Endothelial cell of umbilical vein (primary cell): ENCODE results near the gene BCAS3. TPM values are rescaled to one million over a fixed set of nuclear protein-coding genes. Genes with fewer than 3 reads are reported as not detected.

ENCODE experiments used
- BruUV-seq: library from RNA; stranded (reverse); fragments of 400-500 nt; replicated peaks from 2 replicates; lab custom pipeline; 2021; lab: Mats Ljungman, UMichigan
- CTCF ChIA-PET: fragments of 300-600, 350-600 bp; sonication (Branson Sonifier 250); formaldehyde crosslinking; loops from one replicate; lab custom pipeline; 2021; ENCODE audit warnings: antibody characterized with exemption, inconsistent platforms; lab: Charles Lee
- POLR2A ChIA-PET: fragments of 300-600, 350-600 bp; sonication (Branson Sonifier 250); formaldehyde crosslinking; loops from one replicate; lab custom pipeline; 2021; ENCODE audit warnings: antibody characterized with exemption, inconsistent platforms; lab: Charles Lee
- DNase-seq: peaks from one replicate; pipeline ENCODE4 v3.0.0-alpha.2; 2011; ENCODE audit warnings: low read depth, low spot score
- FAIRE-seq: peaks from 2 replicates; lab custom pipeline; 2011; peaks lifted over from hg19 to GRCh38; lab: Jason Lieb, UNC
- H2AFZ ChIP-seq: 2 replicates; pipeline ENCODE4 v1.6.0; 2012; ENCODE audit warnings: low read depth, low read length, control low read depth, inconsistent platforms
- H3K27ac ChIP-seq: 2 replicates; pipeline ENCODE4 v1.5.1; 2011; ENCODE audit warnings: low read depth, mild to moderate bottlenecking, control low read depth, low read length, moderate library complexity; ENCODE audit not compliant: insufficient read depth
- H3K27me3 ChIP-seq, 2 experiments: 2 replicates each; pipeline versions ENCODE4 v1.6.0 to v1.6.1; 2011; ENCODE audit warnings: low read length in 2 of 2, mixed read lengths in 1 of 2; ENCODE audit not compliant: control insufficient read depth in 2 of 2, insufficient read depth in 2 of 2
- H3K36me3 ChIP-seq, 2 experiments: 2 replicates in 1 of 2; 3 replicates in 1 of 2; pipeline ENCODE4 v1.5.1; 2011; ENCODE audit warnings: low read length in 2 of 2, mild to moderate bottlenecking in 1 of 2, moderate library complexity in 1 of 2; ENCODE audit not compliant: control insufficient read depth in 2 of 2, insufficient read depth in 2 of 2; ENCODE audit errors: extremely low read depth in 1 of 2
- H3K4me1 ChIP-seq: 3 replicates; pipeline ENCODE4 v1.5.1; 2011; ENCODE audit warnings: mild to moderate bottlenecking, low read length; ENCODE audit not compliant: control insufficient read depth, insufficient read depth; ENCODE audit errors: extremely low read depth
- H3K4me2 ChIP-seq: 2 replicates; pipeline ENCODE4 v1.6.1; 2011; ENCODE audit warnings: low read length, control low read depth, mixed read lengths; ENCODE audit not compliant: insufficient read depth
- H3K4me3 ChIP-seq, 3 experiments: fragments of 200-600 bp in 1 of 3; sonication (generic), shearing (Covaris generic) in 1 of 3; replicated peaks in 1 of 3; 2 replicates each; pipeline ENCODE4 v1.5.1; 2011 to 2016; ENCODE audit warnings: control low read depth in 3 of 3, low read length in 3 of 3, mild to moderate bottlenecking in 2 of 3, inconsistent platforms in 1 of 3, low read depth in 1 of 3, moderate library complexity in 1 of 3; ENCODE audit not compliant: insufficient read depth in 1 of 3
- H3K79me2 ChIP-seq: 2 replicates; pipeline ENCODE4 v1.6.0; 2012; ENCODE audit warnings: low read length, inconsistent platforms; ENCODE audit not compliant: control insufficient read depth, insufficient read depth
- H3K9ac ChIP-seq: replicated peaks from 2 replicates; pipeline ENCODE3; 2011; ENCODE audit warnings: low read length, control low read depth; ENCODE audit not compliant: insufficient read depth; ENCODE audit errors: extremely low read depth
- H3K9me1 ChIP-seq: replicated peaks from 3 replicates; pipeline ENCODE4 v1.6.0; 2011; ENCODE audit warnings: mild to moderate bottlenecking, low read length; ENCODE audit not compliant: control insufficient read depth, insufficient read depth; ENCODE audit errors: extremely low read depth
- H3K9me3 ChIP-seq: replicated peaks from 2 replicates; pipeline ENCODE4 v1.5.1; 2012; ENCODE audit warnings: low read length, inconsistent platforms; ENCODE audit not compliant: control insufficient read depth, insufficient read depth
- H4K20me1 ChIP-seq: replicated peaks from 2 replicates; pipeline ENCODE3; 2011; ENCODE audit warnings: mild to moderate bottlenecking, low read length; ENCODE audit not compliant: control insufficient read depth, insufficient read depth; ENCODE audit errors: extremely low read depth
- CTCF ChIP-seq, 2 donors: IDR thresholded peaks; 1 replicate in 1 of 2; 2 replicates in 1 of 2; pipeline ENCODE4 v1.5.1; 2011; ENCODE audit warnings: low read length in 2 of 2, mild to moderate bottlenecking in 2 of 2, moderate library complexity in 2 of 2, control low read depth in 1 of 2, inconsistent platforms in 1 of 2, low read depth in 1 of 2; ENCODE audit not compliant: insufficient read depth in 1 of 2; ENCODE audit errors: extremely low read depth in 1 of 2
- EZH2 ChIP-seq: IDR thresholded peaks from 2 replicates; pipeline ENCODE4 v1.6.1; 2012; ENCODE audit warnings: borderline replicate concordance, low read depth, mild to moderate bottlenecking, moderate library complexity, low read length, inconsistent platforms; ENCODE audit not compliant: severe bottlenecking
- FOS ChIP-seq: IDR thresholded peaks from 2 replicates; pipeline ENCODE4 v1.6.1; 2011; ENCODE audit warnings: mild to moderate bottlenecking, low read length, moderate library complexity, borderline replicate concordance; ENCODE audit not compliant: insufficient read depth
- GATA2 ChIP-seq: IDR thresholded peaks from 2 replicates; pipeline ENCODE4 v1.7.0; 2011; ENCODE audit warnings: low read depth, mild to moderate bottlenecking, moderate library complexity, mixed read lengths, low read length; ENCODE audit not compliant: insufficient read length, insufficient read depth
- JUN ChIP-seq: IDR thresholded peaks from 2 replicates; pipeline ENCODE4 v1.6.1; 2011; ENCODE audit warnings: borderline replicate concordance, low read depth; ENCODE audit not compliant: insufficient read length, insufficient read depth
- MAX ChIP-seq: IDR thresholded peaks from 2 replicates; pipeline ENCODE4 v1.6.1; 2011; ENCODE audit not compliant: insufficient read depth, insufficient read length
- MYC ChIP-seq: IDR thresholded peaks from one replicate; pipeline ENCODE4 v1.6.1; 2011; ENCODE audit warnings: mild to moderate bottlenecking, low read depth, low read length
- POLR2A ChIP-seq: IDR thresholded peaks from 2 replicates; pipeline ENCODE4 v1.6.1; 2012; ENCODE audit warnings: low read depth, mild to moderate bottlenecking, control low read depth, low read length
- POLR2AphosphoS5 ChIP-seq: IDR thresholded peaks from 2 replicates; pipeline ENCODE4 v1.6.1; 2012; ENCODE audit warnings: low read depth, mild to moderate bottlenecking, control low read depth, low read length, moderate library complexity; ENCODE audit not compliant: insufficient read depth
- dilution Hi-C: fragments of 300-500 bp; cut with MboI; formaldehyde crosslinking; loops from one replicate; pipeline ENCODE4 v1.15.0; 2019; ENCODE audit warnings: low sequenced_read_pairs; ENCODE audit not compliant: extremely low pct_ligation_motif_present
- intact Hi-C: fragments of 100-400 bp; cut with micrococcal nuclease; formaldehyde crosslinking; loops from one replicate; pipeline ENCODE4 v1.10.0; 2022
- polyA plus RNA-seq, 4 experiments: library from polyadenylated mRNA; depleted of rRNA in 3 of 4; stranded (reverse) in 3 of 4; unstranded in 1 of 4; fragments of >200 nt; gene quantifications; 2 replicates each; pipeline versions ENCODE4 v1.2.1 to v1.2.3, GENCODE V29; 2011 to 2012; ENCODE audit warnings: missing spikeins in 1 of 4
- total RNA-seq: library from RNA; stranded (reverse); gene quantifications from 2 replicates; pipeline ENCODE4 v1.2.3, GENCODE V29; 2021

Gene BCAS3
- total and polyA plus RNA-seq, 2 donors (not counting 3 experiments of a cell fraction or from before 2014, with no cell fraction given): 8.2 to 16.0 TPM

GRCh38 chr17:61160204-61160603, 482.6 kb downstream of the BCAS3 start:
- TF ChIP-seq EZH2: no peak
- no peak for TF ChIP-seq POLR2A
- TF ChIP-seq GATA2: no peak
- TF ChIP-seq JUN: no peak
- no peak for TF ChIP-seq POLR2AphosphoS5
- no peak for TF ChIP-seq CTCF (IDR thresholded peaks at IDR 0.05; ENCODE audit: extremely low read depth in 1 of 2, insufficient read depth in 1 of 2, low read depth in 1 of 2, low read length in 2 of 2)
- TF ChIP-seq MYC: no peak
- TF ChIP-seq FOS: no peak
- no peak for TF ChIP-seq MAX
- H3K9me1 ChIP-seq: no peaks in the 10 kb centered on the region
- H3K4me1 ChIP-seq: no peaks in the 10 kb centered on the region
- intact Hi-C loops (no loop called here), dilution Hi-C loops (no loop called here)
- H3K9ac ChIP-seq: no peak overlapping the region
- DNase-seq (no peak), FAIRE-seq (no peak)
- ChIA-PET CTCF (interaction anchor here (0.9 kb wide), 1 partner anchor 15 kb away, joined by 3 read pairs; no protein-coding TSS in a partner anchor), POLR2A (no interaction called here)
- H2AFZ ChIP-seq: no peak overlapping the region
- BruUV-seq: no TSS peak
- no peaks in the 10 kb centered on the region for H3K9me3 ChIP-seq
- H3K27ac ChIP-seq: no peak overlapping the region
- no peaks in the 10 kb centered on the region for H3K79me2 ChIP-seq
- no peak overlapping the region for H3K4me3 ChIP-seq
- no peaks in the 10 kb centered on the region for H3K36me3 ChIP-seq
- H4K20me1 ChIP-seq: no peaks in the 10 kb centered on the region
- H3K4me2 ChIP-seq: no peak overlapping the region
- no peaks in the 10 kb centered on the region for H3K27me3 ChIP-seq
